Measurements from ENCODE around the gene TTC23.
A peak's percentile ranks its signal among the peaks of the same experiment; 100 is the strongest.
"Not testable (repeated sequence)": the region's sequence is repeated elsewhere in the genome, so short reads cannot be mapped to it uniquely, and the experiment has no call there.

Gene TTC23

DNA sequence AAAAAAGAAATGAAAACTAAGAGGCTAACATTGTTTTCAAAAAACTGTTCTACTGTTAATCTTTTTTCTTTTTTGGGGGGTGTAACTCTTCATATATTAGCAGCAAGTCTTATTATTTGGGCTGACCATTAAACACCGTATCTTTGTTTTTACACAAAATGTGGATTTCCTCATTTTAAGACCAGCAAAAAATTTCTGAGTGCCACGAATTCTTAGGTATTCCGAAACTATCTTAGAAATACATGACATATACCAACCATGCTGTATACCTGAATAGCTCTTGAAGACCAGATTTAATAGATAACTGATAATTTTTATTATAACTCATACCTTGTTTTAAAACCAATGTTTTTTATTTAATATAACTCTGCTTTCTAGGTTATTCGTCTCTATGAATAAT lies 620 bp upstream of the TTC23 start:
- no peak for DNase-seq (ENCODE audit: low spot score)

DNA sequence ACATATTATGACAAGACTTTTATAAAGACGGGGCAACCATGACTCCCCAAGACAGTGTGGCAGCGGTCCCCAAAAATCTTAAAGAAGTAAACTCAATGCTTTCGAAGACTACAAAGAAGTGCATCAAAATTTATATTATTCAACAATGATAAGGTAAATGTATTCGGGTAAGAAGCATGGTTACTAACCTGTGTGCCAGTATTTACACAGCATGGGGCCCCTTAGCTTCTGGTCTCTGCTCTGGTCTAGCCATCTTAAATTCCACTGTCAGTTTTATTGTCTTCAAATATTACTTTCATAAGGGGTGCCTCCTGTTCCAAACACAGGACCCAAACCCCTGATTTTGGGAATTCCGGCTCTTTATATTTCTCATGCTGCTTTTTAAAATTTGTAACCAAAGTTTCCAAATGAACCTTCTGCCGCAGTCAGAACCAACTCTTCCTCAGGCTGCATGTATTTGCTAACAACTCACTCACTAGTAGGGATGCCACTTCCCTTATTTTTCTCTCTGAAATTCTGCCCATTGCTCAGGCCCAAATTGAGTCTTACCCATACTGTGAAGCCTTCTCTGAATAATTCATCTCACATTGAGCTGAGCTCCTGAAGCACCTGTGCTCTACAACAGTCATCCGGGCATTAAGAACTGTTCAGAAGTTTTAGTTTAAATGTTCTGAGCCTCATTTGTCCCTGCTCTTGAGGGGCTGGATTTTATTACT lies 1.2 kb downstream of the TTC23 start:
- DNase-seq (ENCODE audit: low spot score), result no peak

DNA sequence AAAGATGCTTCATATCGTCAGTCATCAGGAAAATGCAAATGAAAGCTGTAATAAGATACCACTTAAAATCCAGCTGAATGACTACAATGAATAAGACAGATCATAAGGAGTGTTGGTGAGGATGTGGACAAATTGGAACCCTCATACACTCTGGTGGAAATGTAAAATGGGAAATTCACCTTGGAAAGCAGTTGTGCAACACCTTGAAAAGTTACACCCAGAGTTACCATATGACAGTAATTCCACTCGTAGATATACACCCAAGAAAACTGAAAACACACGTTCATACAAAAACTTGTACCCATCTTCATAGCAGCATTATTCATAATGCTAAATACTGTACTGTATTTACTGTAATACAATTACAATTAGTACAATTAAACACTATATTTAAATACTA lies 2.3 kb downstream of the TTC23 start:
- DNase-seq (ENCODE audit: low spot score), result no peak

DNA sequence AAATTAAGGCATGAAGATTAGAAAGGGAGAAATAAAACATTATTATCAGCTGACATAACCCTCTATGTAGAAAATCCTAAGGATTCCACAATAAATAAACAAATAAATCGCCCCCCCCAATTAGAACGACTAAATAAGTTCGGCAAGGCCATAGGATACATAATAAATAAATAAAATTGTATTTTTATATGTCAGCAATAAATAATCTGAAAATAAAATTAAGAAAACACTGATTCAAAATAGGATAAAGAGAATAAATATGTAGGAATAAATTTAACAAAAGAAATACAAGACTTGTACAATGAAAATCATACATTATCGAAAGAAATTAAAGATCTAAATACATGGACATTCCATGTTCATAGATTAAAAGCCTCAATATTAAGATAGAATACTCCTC lies 5.1 kb downstream of the TTC23 start:
- DNase-seq (ENCODE audit: low spot score), result no peak

DNA sequence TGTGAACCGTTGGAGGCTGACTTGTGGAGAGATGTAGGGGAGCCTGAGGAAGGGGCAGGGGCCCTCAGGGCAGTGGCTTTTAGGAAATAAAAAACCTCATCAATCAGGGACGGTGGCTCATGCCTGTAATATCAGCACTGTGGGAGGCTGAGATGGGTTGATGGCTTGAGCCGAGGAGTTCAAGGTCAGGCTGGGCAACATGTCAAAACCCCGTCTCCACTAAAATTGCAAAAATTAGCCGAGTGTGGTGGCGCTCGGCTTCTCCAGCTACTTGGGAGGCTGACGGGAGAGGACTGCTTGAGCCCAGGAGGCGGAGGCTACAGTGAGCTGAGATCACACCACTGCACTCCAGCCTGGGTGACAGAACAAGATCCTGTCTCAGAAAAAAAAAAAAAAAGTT lies 7.6 kb downstream of the TTC23 start:
- DNase-seq (ENCODE audit: low spot score), result no peak

DNA sequence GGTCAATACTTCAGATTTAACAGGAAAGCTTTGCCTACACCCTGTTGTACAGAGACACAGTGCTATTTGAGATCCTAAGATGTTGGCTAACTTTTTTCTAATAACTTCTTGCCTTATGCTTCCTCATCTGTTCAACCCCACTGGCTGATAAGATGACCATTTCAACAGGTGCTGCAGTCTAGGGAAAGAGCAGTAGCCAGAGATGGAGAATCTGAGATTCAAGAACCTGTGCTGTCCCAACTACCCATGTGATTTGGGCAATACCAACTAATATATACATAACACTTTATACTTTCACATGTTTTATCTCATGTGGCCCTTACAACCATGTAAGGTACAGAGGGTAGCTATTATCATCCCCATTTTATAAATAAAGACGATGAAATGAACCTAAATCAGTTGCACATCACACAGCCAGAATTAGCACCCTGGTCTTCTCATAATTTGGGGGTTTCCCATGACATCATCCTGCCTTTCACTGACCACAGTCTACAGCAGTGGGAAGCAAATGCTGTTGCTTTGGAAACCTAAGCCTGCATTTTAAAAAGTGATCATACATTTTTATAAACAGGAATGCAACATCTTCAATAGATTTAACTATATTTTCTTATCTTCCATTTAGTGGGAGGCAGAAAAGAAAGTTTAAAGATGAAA lies 9.7 kb downstream of the TTC23 start:
- DNase-seq (ENCODE audit: low spot score), result no peak

DNA sequence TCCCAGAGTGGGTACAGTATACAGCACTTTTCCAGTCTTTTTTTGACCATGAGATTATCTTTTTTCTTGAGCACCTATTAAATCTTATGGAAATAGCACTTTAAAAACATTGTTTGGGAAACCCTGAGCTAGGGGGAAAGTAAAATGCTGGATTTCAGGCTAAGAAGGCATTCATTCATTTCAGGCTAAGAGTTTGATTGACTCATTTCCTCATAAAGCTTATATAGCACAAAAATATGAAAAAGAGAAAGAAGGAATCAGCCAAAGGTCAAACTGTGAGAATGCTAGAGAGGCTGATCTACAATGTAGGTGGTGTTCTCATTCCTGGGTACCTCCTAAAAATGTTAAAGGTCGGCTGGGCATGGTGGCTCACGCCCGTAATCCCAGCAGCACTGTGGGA lies 10.5 kb downstream of the TTC23 start:
- DNase-seq (ENCODE audit: low spot score), result no peak

DNA sequence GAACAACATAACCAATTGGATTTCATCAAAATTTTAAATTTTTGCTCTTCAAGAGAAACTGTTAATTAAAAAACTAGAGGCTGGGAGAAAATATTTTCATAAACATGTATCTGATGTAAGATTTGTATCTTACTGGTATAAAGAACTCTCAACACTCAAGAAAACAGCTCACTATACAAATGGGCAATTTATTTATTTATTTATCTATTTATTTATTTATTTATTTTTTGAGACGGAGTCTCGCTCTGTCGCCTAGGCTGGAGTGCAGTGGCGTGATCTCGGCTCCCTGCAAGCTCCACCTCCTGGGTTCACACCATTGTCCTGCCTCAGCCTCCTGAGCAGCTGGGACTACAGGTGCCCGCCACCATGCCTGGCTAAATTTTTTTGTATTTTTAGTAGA lies 15.2 kb downstream of the TTC23 start:
- DNase-seq (ENCODE audit: low spot score), result not testable (repeated sequence)

DNA sequence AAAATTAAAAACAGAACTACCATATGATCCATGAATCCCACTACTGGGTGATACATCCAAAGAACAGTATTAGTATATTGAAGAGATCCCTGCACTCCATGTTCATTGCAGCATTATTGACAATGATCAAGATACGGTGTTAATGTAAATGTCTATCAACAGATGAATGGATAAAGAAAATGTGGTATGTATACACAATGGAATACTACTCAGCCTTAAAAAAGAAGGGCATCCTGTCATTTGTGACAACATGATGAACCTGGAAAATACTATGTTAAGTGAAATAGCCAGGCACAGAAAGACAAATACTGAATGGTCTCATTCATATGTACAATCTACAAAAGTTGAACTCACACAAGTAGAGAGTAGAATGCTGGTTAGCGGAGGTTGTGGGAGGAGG lies 16.6 kb downstream of the TTC23 start:
- DNase-seq (ENCODE audit: low spot score), result no peak

DNA sequence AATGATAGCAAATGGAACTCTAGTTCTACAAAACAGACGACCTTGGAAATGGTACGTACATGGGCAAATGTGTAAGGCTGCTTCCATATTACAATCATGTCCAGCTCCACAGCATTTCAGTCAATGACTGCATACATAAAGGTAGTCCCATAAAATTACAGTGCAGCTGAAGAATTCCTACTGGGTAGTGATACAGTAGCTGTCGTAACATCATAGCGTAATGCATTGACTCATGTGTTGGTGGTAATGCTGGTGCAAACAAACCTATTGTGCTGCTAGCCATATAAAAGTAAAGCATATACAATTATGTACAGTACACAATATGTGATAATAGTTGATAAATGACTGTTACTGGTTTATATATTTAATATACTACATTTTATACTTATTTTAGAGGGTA lies 18.5 kb downstream of the TTC23 start:
- no peak for DNase-seq (ENCODE audit: low spot score)

DNA sequence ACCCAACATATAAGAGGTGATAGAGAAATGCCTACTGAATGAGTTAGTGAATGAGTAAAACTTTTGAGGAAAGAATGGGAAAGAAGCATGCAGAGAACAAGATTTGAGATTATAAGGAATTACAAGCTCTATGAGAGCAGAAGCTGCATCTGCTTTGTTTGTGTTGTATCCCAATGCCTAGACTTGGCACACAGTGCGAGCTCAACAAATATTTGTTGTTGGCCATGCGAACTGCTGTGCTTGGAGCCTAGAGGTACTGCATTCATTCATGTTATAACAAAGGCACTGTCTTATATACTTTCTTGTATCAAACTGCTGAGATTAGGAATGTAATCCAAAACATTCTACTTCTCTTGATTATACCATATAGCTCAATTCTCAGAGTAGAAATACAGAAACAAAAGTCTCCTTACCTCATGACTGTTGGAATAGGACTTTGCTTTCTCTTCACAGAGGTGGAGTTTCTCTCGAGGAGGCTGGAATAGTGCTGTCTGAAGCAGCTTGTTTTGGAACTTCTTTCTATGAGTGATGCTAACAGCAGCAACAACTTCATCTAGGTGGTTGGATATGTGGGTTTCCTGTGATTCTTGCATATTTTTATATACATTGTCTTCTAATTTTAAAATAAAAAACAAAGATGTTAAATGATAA lies 21.1 kb downstream of the TTC23 start:
- no peak for DNase-seq (ENCODE audit: low spot score)

DNA sequence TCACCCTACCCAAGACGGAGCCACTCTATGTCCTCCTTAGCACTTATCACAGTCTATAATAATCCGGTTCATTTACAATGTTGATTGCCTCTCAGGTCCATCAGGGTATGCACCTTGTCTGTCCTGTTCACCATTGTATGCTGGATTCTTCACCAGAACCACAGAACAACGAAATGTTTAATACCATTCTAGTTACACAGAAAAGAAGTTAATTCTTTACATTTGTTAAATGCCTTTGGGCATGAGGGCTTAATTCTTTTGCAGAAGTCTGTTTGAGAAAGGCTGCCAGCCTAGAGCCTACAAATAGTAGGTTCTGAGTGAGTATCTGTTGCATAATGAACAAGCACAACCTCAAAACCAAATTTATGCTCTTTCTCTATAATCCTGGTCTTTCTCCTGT lies 22.6 kb downstream of the TTC23 start:
- no peak for DNase-seq (ENCODE audit: low spot score)

DNA sequence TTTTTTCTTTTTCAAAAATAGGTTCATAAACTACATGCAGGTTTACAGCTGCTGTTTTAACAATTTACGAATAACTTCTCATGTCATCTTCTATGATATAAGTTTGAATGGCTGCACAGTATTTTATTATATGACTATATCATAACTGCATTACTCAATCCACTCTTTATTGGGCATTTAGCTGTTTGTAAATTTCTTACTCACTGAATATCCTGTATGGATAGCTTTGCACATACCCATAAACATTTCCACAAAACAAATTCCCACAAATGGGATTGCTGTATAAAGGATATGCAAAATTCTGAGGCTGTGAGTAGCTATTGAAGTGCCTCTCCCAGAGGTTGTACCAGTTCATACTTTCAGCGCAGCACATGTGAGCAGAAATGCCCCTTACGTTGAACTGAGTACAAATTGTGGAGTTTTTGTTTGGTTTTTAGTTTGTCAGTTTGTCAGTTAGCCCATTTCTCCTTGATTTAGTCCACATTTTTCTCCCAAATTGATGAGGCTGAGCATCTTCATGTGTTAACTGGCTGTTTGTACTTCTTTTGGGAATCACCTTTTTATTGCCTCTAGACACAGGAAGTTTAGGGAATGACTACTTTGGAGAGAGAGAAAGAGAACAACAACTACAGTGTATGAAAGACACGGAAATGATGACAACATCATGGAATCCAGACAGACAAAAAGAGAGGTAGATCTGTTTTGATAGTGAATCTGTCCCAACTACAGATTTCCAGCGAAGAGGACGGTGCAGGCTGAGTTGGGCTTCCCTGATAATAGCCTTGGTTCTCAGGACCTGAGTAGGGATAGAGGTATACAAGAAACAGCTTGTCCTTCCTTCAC lies 24.8 kb downstream of the TTC23 start:
- no peak for DNase-seq (ENCODE audit: low spot score)

DNA sequence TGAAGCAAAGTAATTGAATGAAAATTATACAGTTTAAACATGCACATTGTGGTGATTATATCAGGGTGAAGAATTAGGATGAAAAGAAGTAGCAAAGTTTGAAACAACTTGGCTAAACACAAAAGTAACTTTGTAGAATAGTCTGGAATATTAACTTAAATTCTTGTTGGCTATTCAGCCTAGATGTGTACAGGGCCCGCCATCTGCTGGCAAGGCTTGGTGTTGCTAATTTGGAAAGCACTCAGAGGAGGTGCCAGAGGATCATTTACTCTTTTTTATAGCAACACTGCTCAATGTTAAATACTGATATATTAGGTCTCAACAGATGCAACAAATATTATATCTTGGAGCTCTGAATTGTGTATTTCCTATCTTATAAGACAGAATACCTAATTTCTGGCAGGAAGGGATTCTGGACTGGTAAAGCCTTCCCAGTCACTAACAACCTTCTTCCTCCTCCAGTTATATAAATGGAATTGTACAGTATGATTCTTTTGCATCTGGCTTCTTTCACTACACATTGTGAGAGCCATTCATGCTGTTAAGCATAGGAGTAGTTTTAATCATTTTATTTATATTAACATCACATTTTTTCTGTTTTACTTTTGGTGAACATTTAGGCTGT lies 36.1 kb downstream of the TTC23 start:
- peak; percentile 36 for DNase-seq (ENCODE audit: low spot score)

DNA sequence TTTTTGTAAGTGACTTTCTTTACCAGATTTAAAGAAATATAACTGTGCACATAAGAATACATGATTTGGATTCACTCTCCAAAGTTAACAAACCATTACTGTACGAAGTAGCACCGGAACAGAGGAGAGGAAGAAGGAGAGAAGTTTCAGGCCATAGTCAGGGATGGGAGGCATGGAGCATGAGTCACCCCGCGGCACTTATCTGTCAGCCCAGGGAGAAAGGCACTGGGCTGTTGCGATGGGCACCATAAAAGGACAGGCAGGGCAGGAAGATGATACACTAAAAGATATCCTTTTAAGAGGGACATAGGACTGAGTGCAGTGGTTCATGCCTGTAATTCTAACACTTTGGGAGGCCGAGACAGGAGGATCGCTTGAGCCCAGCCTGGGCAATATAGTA lies 37.0 kb downstream of the TTC23 start:
- no peak for DNase-seq (ENCODE audit: low spot score)

DNA sequence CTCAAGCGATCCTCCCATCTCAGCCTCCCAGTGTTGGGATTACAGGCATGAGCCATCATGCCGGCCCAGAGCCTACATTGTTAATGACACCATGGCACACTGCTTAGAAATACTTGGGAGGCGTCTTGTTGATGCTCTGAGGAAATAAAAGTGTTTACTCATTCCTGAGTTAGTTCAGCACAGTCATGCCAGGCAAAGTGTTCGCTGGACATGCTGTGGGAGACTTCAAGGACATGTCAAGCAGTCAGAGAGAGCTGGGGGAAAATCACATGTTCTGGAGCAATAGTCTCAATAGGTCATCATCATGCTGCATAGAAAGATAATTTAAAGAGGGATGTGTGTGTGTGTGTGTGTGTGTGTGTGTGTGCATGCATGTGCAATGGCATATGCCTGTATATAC lies 37.5 kb downstream of the TTC23 start:
- no peak for DNase-seq (ENCODE audit: low spot score)

DNA sequence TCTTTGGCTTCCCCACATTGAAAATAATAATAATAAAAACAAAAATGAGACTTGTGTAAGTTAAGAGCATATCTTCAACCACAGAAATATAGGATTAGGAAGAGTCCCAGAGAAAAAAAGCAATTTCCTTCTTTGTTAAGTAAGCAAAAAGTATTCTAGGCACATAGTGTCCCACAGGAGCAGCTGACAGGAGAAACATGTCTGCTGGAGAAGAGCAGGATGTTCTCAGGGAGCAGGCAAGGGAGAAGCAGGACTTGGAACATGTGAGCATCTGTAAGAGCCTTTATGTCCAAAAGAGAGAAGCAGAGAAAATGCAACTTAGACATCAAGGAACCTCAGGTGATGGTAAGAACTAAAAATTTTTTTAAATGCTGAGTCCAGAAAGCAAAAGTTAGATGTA lies 39.0 kb downstream of the TTC23 start:
- DNase-seq (ENCODE audit: low spot score), result no peak

DNA sequence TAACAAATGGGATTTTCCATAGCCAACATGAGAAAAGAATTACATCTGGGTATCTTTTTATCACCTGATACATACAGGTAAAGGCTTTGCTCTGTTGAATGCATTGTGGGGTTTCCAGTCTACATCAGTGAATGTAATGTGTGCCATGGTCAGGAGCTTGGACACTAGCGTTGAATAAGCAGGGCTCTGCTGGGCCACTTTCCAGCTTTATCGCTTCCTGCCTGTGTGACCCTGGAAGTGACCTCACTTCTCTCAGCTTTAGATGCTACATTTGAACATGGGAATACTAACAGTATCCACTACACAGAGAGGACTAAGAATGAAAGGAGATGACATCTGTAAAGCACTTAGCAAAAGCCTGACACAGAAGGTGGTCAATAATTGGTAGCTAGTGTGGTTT lies 40.1 kb downstream of the TTC23 start:
- no peak for DNase-seq (ENCODE audit: low spot score)

DNA sequence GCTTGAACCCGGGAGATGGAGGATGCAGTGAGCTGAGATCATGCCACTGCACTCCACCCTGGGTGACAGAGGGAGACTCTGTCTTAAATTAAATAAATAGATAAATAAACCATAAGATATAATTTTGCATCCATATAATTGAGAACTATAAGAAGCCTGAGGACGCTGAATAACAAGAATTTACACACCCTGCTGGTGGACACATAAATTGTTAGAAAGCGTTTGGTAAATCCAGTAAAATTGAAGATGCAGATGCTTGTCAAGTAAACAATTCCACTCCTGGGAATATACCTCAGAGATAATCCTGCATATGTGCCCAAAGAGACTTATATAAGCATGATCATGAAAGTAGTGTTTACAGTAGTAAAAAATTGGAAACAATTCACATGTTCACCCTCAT lies 41.7 kb downstream of the TTC23 start:
- no peak for DNase-seq (ENCODE audit: low spot score)

DNA sequence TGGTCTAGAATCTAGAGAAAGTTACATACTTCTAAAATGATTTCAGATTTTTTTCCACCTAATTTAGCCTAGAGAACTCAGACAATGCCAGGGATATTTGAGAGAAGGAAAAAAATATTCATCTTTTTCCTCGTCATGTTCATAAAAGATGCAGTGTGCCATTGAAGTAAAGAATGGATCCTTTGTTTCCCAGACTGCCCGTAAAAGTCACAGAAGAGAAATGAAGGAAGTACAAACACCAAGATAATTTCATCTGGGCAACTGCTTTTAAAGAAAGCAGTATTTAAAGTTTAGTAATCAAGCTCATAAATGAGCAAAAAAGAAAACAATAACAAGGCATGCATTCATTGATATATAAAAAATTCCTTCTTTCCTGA lies 47.2 kb downstream of the TTC23 start:
- no peak for DNase-seq (ENCODE audit: low spot score)

DNA sequence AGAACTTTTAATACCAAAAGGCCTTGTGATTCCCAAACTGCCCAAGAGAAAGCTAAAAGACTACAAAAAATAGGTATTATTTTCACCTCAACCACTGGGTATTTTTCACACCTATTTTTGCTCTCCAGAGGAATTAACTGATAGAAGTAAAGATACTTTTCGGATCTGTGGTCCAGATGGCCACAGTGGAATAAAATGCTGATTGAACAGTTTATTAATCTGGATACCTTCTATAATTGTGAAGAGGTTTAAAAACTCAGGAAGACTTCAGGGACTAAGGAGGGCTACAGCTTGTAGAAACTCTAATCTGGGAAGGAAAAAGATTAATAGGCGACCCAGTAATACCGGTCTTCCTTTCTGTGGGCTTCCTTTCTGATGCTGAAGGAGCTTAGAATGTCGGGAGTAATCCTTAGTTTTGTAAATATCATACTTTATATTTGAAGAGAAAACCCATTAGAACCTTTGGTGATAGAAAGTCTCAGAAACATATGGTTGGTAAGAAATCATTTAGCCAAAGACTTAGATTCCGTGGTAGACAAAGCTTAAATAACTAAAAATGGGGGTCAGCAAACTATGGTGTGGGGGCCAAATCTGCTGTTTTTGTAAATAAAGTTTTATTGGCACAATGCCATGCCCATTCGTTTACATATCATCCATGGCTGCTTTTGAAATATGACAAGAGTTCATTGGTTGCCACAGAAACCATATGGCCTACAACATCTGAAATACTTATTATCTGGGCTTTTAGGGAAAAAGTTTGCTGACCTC lies 47.8 kb downstream of the TTC23 start:
- DNase-seq (ENCODE audit: low spot score), result no peak

DNA sequence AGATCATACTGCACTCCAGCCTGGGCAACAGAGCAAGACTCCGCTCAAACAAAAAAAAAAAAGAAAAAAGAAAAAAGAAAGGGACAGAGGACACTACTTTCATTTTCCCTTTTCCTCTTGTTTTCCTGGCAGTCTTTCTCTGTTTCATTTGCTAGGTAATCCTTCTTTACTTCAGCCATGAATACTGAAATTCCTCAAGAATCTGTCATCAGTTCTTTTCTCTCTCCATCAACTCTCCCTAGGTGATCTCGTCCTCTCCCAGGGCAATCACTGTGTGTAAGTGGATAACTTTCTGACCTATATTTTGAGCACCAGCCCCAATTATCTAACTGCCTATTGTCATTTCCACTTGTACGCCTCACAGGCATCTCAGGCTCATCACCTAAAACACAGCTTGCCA lies 51.5 kb downstream of the TTC23 start:
- no peak for DNase-seq (ENCODE audit: low spot score)

Data from hematopoietic multipotent progenitor cell treated with erythropoietin and hydrocortisone succinate and interleukin-3 and kit ligand, for 15 days (in vitro differentiated cells).